Measurements from ENCODE around the gene ARHGAP28.
"Not testable (repeated sequence)": the region's sequence is repeated elsewhere in the genome, so short reads cannot be mapped to it uniquely, and the experiment has no call there.

Gene ARHGAP28

GRCh38 chr18:6878556-6879297 is 149.2 kb downstream of the ARHGAP28 start:
- no peak for DNase-seq

GRCh38 chr18:6879508-6880195 is 150.1 kb downstream of the ARHGAP28 start:
- DNase-seq: no peak

- DNase-seq: no peak
Measured at GRCh38 chr18:6881034-6881820, 151.7 kb downstream of the ARHGAP28 start.

- DNase-seq: no peak
Measured at GRCh38 chr18:6882401-6882800, 152.9 kb downstream of the ARHGAP28 start.

GRCh38 chr18:6885006-6885481 is 155.5 kb downstream of the ARHGAP28 start:
- DNase-seq: no peak

GRCh38 chr18:6885992-6886796 is 156.7 kb downstream of the ARHGAP28 start:
- peak; percentile 41 for DNase-seq

- DNase-seq: no peak
Measured at GRCh38 chr18:6886797-6887330, 157.3 kb downstream of the ARHGAP28 start.

- no peak for DNase-seq
Measured at GRCh38 chr18:6891788-6892187, 162.3 kb downstream of the ARHGAP28 start.

- no peak for DNase-seq
Measured at GRCh38 chr18:6901286-6901926, 171.9 kb downstream of the ARHGAP28 start.

GRCh38 chr18:6917072-6917471 is 187.6 kb downstream of the ARHGAP28 start:
- DNase-seq: no peak

GRCh38 chr18:6920099-6920955 is 190.8 kb downstream of the ARHGAP28 start:
- DNase-seq: no peak

- no peak for DNase-seq
Measured at GRCh38 chr18:6921571-6921970, 192.1 kb downstream of the ARHGAP28 start.

GRCh38 chr18:6923220-6923619 is 193.7 kb downstream of the ARHGAP28 start:
- no peak for DNase-seq

- no peak for DNase-seq
Measured at GRCh38 chr18:6927153-6927552, 197.6 kb downstream of the ARHGAP28 start.

- DNase-seq: no peak
Measured at GRCh38 chr18:6928359-6928758, 198.8 kb downstream of the ARHGAP28 start.

- no peak for DNase-seq
Measured at GRCh38 chr18:6929370-6930102, 200.0 kb downstream of the ARHGAP28 start.

GRCh38 chr18:6934859-6935258 is 205.3 kb downstream of the ARHGAP28 start:
- DNase-seq: no peak

- no peak for DNase-seq
Measured at GRCh38 chr18:6938003-6938402, 208.5 kb downstream of the ARHGAP28 start.

- not testable (repeated sequence) for DNase-seq
Measured at GRCh38 chr18:6938403-6938802, 208.9 kb downstream of the ARHGAP28 start.

- no peak for DNase-seq
Measured at GRCh38 chr18:6939972-6940371, 210.5 kb downstream of the ARHGAP28 start.
